Kidney epithelial cell (primary cell): ENCODE results near the gene NDUFA7. TPM values are rescaled to one million over a fixed set of nuclear protein-coding genes. Genes with fewer than 3 reads are reported as not detected.
"Not testable (repeated sequence)": the region's sequence is repeated elsewhere in the genome, so short reads cannot be mapped to it uniquely, and the experiment has no call there.

Source experiments
- DNase-seq: peaks from one replicate; pipeline ENCODE4 v3.0.0-alpha.2; 2010; ENCODE audit warnings: low read depth
- H3K27me3 ChIP-seq: 2 replicates; pipeline ENCODE4 v1.6.0; 2011; ENCODE audit warnings: low read length; ENCODE audit not compliant: control insufficient read depth, insufficient read depth
- H3K36me3 ChIP-seq: 2 replicates; pipeline ENCODE4 v1.5.1; 2011; ENCODE audit warnings: low read length; ENCODE audit not compliant: control insufficient read depth, insufficient read depth
- H3K4me3 ChIP-seq: 2 replicates; pipeline ENCODE4 v1.5.1; 2011; ENCODE audit warnings: low read depth, mild to moderate bottlenecking, control low read depth, low read length
- total RNA-seq: library from RNA; depleted of rRNA; stranded (reverse); fragments of >200 nt; gene quantifications from 2 replicates; pipeline ENCODE4 v1.2.3, GENCODE V29; 2015
- TF ChIP-seq, protein P1 (sequence below): IDR thresholded peaks from 2 replicates; pipeline ENCODE4 v1.5.1; 2011; ENCODE audit warnings: mild to moderate bottlenecking, moderate library complexity, low read length, control low read depth, inconsistent platforms; ENCODE audit not compliant: insufficient read depth, poor library complexity, severe bottlenecking

Gene NDUFA7
- total RNA-seq, 1 donor from 2014 or later, result 49.8 TPM

- TF ChIP-seq, protein P1, sequence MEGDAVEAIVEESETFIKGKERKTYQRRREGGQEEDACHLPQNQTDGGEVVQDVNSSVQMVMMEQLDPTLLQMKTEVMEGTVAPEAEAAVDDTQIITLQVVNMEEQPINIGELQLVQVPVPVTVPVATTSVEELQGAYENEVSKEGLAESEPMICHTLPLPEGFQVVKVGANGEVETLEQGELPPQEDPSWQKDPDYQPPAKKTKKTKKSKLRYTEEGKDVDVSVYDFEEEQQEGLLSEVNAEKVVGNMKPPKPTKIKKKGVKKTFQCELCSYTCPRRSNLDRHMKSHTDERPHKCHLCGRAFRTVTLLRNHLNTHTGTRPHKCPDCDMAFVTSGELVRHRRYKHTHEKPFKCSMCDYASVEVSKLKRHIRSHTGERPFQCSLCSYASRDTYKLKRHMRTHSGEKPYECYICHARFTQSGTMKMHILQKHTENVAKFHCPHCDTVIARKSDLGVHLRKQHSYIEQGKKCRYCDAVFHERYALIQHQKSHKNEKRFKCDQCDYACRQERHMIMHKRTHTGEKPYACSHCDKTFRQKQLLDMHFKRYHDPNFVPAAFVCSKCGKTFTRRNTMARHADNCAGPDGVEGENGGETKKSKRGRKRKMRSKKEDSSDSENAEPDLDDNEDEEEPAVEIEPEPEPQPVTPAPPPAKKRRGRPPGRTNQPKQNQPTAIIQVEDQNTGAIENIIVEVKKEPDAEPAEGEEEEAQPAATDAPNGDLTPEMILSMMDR, result no peak
- peaks cover 1% of the 10 kb centered on the region for H3K36me3 ChIP-seq
- no peak overlapping the region for H3K4me3 ChIP-seq
- no peaks in the 10 kb centered on the region for H3K27me3 ChIP-seq
- no peak for DNase-seq
These were observed 14.7 kb downstream of the NDUFA7 start for GRCh38 chr19:8306235-8307054.

DNA sequence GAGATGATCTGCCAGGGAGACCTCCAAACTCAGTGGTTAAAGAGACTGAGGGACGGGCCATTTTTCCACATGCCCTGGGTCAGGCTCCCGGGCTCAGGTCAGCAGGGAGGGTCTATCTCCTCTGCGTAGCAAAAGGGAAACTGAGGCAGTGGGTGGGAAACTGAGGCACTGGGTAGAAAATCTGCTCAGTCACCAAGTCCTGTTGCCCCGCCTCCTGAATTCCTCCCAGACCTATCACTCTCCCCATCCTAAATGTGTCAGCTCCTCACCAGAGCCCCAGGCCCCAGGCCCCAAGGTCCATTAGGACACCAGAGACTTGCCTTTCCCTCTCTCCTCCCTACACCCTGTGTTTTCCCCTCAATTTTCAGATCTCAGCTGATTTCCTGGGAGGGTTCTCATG is 15.4 kb downstream of the NDUFA7 start:
- no peak overlapping the region for H3K4me3 ChIP-seq
- DNase-seq, result no peak
- TF ChIP-seq, protein P1, result no peak
- no peaks in the 10 kb centered on the region for H3K27me3 ChIP-seq
- H3K36me3 ChIP-seq, result peaks cover 1% of the 10 kb centered on the region

- Histone ChIP-seq H3K36me3 (peaks cover 1% of the 10 kb centered on the region), H3K27me3 (no peaks in the 10 kb centered on the region), H3K4me3 (no peak overlapping the region)
- DNase-seq, result no peak
- TF ChIP-seq, protein P1, result no peak
These were observed 16.1 kb downstream of the NDUFA7 start for GRCh38 chr19:8304841-8305621.

- TF ChIP-seq, protein P1, result no peak
- peaks cover 1% of the 10 kb centered on the region for H3K36me3 ChIP-seq
- no peak overlapping the region for H3K4me3 ChIP-seq
- no peak for DNase-seq
- no peaks in the 10 kb centered on the region for H3K27me3 ChIP-seq
These were observed 18.4 kb downstream of the NDUFA7 start for GRCh38 chr19:8302734-8303133.

DNA sequence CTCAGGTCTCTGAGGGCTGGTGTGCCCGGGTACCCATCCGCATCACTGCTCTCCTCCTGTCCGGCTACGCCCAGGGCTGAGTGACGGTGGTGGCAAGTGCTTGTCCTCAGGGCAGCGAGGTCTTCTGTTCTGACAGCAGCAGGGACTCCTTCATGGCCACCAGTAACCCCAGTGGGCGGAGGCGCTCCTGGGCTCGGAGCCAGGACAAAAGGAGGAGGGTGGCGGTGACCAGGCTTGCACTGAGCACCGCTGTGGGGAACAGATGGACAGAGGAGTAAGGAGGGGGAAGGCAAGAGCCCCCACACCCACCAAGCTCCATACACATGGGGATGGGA is 18.9 kb downstream of the NDUFA7 start:
- Histone ChIP-seq H3K27me3 (no peaks in the 10 kb centered on the region), H3K36me3 (peaks cover 1% of the 10 kb centered on the region), H3K4me3 (no peak overlapping the region)
- no peak for DNase-seq
- TF ChIP-seq, protein P1, result no peak

DNA sequence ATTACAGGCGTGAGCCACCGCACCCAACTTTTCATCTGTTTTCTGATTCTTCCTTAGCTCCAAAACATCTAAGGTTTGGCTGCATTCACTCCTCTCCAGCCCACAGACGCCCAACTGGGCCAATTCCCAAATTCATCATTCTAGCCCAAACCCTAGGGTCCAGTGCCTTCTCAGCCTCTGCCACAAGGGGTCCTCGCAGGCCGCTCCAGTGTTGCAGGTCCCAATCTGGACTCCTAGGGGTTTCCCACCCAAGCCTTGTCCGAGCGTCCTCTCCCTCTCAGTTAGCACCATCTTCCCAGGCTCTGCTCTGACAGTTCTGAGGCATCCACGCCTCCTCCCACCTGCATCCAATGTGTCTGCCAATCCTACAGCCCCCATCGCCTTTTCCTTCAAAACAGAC is 29.8 kb downstream of the NDUFA7 start:
- H3K4me3 ChIP-seq, H3K27me3 ChIP-seq, H3K36me3 ChIP-seq, DNase-seq: not testable (repeated sequence)

GRCh38 chr19:8276508-8276907 is 44.7 kb downstream of the NDUFA7 start:
- H3K27me3 ChIP-seq, DNase-seq, H3K36me3 ChIP-seq, H3K4me3 ChIP-seq: not testable (repeated sequence)
